NB4 (cell line): Measurements from ENCODE around the gene LYST.

Experiments used
- MYC ChIP-seq: IDR thresholded peaks from 2 replicates; pipeline ENCODE4 v1.6.1; 2011; ENCODE audit warnings: low read depth, low read length
- POLR2A ChIP-seq: IDR thresholded peaks from 2 replicates; pipeline ENCODE4 v1.6.1; 2011; ENCODE audit warnings: mild to moderate bottlenecking; ENCODE audit not compliant: insufficient read length; ENCODE audit errors: extremely low read depth
- TF ChIP-seq, protein P1 (sequence below): IDR thresholded peaks from one replicate; pipeline ENCODE4 v1.5.1; 2012; ENCODE audit warnings: low read depth, low read length

DNA sequence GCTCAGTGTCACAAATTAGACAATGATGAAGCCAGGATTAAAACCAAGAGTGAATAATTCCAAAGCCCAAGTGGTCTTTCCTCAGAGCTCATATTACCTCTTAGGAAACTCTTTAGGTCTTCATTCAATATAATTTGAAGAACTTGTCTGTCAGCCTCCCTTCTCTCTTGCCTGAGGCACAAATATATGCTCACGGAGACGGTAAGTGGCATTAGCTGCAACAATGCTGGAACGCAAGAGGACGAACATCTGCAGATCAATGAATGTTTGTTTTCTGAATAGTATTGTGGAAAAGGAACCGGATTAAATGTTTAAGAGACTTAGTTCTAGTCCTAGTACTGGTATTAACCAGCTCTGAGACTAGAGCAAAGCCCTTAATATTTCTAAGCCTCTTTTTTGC, 39.7 kb upstream of the LYST start:
- TF ChIP-seq, protein P1, sequence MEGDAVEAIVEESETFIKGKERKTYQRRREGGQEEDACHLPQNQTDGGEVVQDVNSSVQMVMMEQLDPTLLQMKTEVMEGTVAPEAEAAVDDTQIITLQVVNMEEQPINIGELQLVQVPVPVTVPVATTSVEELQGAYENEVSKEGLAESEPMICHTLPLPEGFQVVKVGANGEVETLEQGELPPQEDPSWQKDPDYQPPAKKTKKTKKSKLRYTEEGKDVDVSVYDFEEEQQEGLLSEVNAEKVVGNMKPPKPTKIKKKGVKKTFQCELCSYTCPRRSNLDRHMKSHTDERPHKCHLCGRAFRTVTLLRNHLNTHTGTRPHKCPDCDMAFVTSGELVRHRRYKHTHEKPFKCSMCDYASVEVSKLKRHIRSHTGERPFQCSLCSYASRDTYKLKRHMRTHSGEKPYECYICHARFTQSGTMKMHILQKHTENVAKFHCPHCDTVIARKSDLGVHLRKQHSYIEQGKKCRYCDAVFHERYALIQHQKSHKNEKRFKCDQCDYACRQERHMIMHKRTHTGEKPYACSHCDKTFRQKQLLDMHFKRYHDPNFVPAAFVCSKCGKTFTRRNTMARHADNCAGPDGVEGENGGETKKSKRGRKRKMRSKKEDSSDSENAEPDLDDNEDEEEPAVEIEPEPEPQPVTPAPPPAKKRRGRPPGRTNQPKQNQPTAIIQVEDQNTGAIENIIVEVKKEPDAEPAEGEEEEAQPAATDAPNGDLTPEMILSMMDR = no peak
- TF ChIP-seq MYC = no peak
- TF ChIP-seq POLR2A = no peak
